GM18502 (cell line): ENCODE measurements around the gene SPACA4.
A peak's percentile ranks its signal among the peaks of the same experiment; 100 is the strongest.

Experiments
- ATAC-seq: cut with Tn5 transposase; IDR thresholded peaks from one replicate; pipeline ENCODE4 v1.9.1; 2021; ENCODE audit warnings: mild to moderate bottlenecking; ENCODE audit not compliant: unreplicated experiment, poor library complexity

Gene SPACA4

GRCh38 chr19:48646001-48646721, 39.6 kb downstream of the SPACA4 start, which contains the start of gene CA11:
TSS of gene CA11 (minus strand) at chr19:48646187. CDS start at chr19:48645632, 555 bp downstream.
- ATAC-seq, result peak; percentile 79

- no peak for ATAC-seq
Observed at GRCh38 chr19:48646722-48647216, 40.2 kb downstream of the SPACA4 start.

- ATAC-seq, result no peak
Observed at GRCh38 chr19:48648134-48648533, 41.6 kb downstream of the SPACA4 start.

DNA sequence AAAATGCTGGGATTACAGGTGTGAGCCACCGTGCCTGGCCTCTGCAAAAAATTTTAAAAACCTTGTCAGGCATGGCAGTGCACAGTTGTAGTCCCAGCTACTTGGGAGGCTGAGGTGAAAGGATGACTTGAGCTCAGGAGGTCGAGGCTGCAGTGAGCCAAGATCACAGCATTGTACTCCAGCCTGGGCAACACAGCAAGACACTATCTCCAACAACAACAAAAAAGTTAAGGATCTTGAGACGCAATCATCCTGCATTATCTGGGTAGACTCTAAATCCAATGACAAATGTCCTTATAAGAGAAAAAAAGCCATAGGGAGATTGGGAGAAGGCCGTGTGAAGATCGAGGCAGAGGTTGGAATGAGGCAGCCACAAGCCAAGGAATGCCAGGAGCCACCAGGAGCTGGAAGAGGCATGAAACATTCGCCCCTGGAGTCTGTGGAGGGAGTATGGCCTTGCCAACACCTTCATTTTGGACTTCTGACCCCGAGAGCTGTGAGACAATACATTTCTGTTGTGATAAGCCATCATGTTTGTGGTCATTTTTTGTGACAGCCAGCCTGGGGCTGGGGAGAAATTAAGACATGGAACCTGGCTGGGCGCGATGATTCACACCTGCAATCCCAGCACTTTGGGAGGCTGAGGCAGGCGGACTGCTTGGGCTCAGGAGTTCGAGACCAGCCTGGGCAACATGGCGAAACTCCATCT, 44.6 kb downstream of the SPACA4 start:
- ATAC-seq, result no peak

GRCh38 chr19:48651683-48652048, 45.1 kb downstream of the SPACA4 start:
- no peak for ATAC-seq

GRCh38 chr19:48654299-48655059, 47.9 kb downstream of the SPACA4 start:
- no peak for ATAC-seq

DNA sequence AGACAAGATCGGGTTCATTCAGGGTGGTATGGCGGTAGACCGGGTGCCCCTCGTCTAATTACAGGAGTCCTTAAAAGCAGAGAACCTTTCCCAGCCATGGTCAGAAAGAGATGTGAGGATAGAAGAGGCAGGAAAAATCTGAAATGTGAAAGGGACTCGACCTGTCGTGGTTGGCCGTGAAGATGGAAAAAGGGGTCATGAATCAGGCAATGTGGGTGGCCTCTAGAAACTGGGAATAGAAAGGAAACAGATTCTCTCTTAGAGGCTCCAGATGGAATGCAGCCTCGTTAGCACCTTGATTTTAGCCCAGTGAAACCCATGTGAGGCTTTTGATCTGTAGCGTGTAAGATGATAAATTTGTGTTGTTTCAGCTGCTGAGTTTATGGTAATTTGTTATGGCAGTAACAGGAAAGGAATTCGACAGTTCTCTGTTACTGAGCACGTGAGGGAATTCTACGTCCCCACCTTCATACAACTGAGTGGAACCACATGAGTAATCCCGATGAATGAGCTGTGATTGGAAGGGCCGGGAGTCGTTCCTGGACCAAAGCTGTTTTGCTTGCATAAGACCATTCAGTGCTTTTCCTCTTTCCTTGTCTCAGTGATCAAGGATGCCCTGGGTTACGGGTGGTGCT, 50.4 kb downstream of the SPACA4 start:
- no peak for ATAC-seq
